ENCODE results near the gene POU5F1.

The POU5F1 gene

DNA sequence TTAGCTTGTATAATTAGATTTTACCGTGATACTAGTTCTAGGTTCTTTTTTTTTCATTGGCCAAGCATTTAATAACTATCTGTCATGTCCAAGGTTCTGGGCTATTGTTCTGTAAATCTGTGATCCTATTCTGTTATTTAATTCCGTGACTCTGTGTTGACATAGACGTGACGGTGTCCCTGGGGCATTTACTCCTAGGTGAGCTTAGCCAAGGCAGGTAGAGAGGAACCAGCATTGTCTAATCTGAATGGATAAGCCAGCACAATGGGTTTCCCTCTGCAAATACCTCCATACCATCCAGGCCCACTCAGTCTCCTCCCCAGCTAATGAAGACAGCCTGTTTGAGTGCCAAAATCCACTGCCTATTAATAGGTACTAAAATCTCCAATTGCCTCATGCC lies 41.4 kb downstream of the POU5F1 start:
- CTCF ChIA-PET: interaction anchor here (0.9 to 3.0 kb wide), 14 partner anchors 10 to 249 kb away, joined by 3 to 10 read pairs (median 4); no protein-coding TSS in a partner anchor
- Mint-ChIP-seq H3K9me3 (no peaks in the 10 kb centered on the region), H3K4me3 (no peak overlapping the region), H3K27ac (no peak overlapping the region), H3K27me3 (peaks cover 39% of the 10 kb centered on the region), H3K4me1 (no peaks in the 10 kb centered on the region), H3K36me3 (no peaks in the 10 kb centered on the region)
- DNase-seq: no peak

DNA sequence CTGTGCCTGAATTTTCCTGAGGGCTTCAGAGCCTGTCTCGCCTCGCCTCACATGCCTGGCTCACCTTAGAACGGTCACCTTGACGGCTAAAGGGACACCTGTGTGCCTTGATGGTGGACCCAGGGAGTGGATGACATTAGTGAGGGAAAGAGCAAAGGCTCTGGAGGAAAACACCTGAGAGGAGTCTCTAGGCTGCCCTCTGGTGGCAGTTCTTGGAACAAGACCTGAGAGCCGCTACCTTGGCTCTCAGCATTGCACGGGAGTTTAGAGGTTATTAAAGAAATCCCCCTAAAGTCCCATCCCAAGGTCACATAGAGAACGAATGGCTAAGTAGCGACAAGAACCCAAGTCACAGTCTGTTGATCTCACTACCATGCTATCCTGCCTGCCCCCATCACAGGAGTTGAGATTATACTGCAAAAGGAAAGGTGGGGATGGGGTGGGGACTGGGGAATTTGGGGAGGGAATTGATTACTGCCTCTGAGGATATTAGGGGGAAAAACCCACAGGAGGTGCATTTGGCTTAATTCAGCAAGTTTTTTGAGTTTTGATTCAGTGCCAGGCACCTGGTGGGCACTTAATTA lies 42.3 kb downstream of the POU5F1 start:
- DNase-seq: peak; percentile 85
- no peak overlapping the region for H3K4me3 Mint-ChIP-seq
- no peaks in the 10 kb centered on the region for H3K4me1 Mint-ChIP-seq
- H3K27me3 Mint-ChIP-seq: peaks cover 46% of the 10 kb centered on the region
- no peaks in the 10 kb centered on the region for H3K9me3 Mint-ChIP-seq
- H3K27ac Mint-ChIP-seq: no peak overlapping the region
- CTCF ChIA-PET: interaction anchor here (0.6 to 3.0 kb wide), 16 partner anchors 9 to 265 kb away, joined by 3 to 10 read pairs (median 4); no protein-coding TSS in a partner anchor
- H3K36me3 Mint-ChIP-seq: no peaks in the 10 kb centered on the region

- H3K27me3 Mint-ChIP-seq: peaks cover 57% of the 10 kb centered on the region
- no peak overlapping the region for H3K27ac Mint-ChIP-seq
- no peak for DNase-seq
- no peaks in the 10 kb centered on the region for H3K4me1 Mint-ChIP-seq
- no peaks in the 10 kb centered on the region for H3K9me3 Mint-ChIP-seq
- CTCF ChIA-PET: interaction anchor here (0.9 to 2.1 kb wide), 9 partner anchors 9 to 240 kb away, joined by 3 to 7 read pairs (median 3); no protein-coding TSS in a partner anchor
- no peaks in the 10 kb centered on the region for H3K36me3 Mint-ChIP-seq
- no peak overlapping the region for H3K4me3 Mint-ChIP-seq
Observed at GRCh38 chr6:31126396-31127175, 43.9 kb downstream of the POU5F1 start.

DNA sequence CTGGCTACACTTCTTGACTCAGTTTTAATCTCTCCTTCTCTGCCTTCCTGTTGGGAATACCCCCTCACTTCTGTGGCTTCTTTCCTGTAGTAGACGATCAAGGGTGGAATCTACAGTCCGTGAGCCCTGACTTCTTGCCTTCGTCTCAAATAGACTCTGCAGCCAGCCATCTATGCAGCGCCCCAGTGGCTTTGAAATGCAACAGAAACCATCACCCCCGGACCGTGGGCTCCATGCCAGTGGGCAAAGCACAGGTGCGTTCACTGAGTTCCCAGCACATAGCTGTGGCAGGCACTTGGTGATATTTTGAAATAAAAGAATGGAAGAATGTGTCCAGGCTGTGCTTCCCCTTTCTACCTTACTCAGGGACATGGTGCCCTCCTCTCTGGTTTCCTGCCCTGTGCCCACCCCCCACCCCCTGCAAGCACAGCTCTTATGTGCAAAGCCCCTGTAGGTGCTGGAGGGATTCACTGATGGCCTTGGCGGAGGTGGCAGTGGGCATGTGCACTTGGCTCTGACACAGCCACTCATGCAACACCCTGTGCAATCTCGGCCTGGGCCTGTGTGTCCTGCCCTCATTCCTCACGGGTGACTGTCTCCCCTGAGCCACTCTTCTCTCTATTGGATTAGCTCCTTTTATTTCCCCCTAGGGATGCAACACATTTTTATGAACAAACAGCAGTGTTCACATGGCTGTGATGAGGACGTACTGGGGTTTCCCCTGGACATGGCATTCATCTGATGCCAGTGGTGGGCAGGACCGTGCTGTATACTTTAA lies 44.7 kb downstream of the POU5F1 start:
- H3K27ac Mint-ChIP-seq: no peak overlapping the region
- H3K27me3 Mint-ChIP-seq: peaks cover 57% of the 10 kb centered on the region
- CTCF ChIA-PET: interaction anchor here (0.9 to 1.8 kb wide), 4 partner anchors 9 to 241 kb away, joined by 3 to 4 read pairs (median 4); no protein-coding TSS in a partner anchor
- no peak overlapping the region for H3K4me3 Mint-ChIP-seq
- DNase-seq: no peak
- no peaks in the 10 kb centered on the region for H3K36me3 Mint-ChIP-seq
- no peaks in the 10 kb centered on the region for H3K4me1 Mint-ChIP-seq
- no peaks in the 10 kb centered on the region for H3K9me3 Mint-ChIP-seq

DNA sequence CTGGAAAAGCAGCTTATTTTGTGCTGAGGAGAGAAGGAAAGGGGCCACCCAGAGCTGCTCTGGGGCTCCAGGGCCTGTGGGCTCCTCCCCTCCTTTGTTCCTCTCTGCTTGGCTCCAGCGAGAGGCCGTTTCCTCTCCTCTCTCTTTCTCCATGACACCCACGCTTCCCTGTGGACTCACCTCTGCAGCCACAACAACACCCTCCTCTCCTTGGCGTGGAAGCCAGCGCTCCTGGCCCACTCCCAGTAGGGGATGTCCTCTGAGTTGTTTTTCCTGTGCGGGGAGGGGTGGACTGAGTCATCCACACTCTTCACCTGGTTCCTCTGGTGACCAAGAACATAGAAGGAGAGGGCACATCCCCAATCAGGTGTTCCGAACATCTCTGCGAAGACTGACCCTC lies 45.3 kb downstream of the POU5F1 start:
- no peak overlapping the region for H3K4me3 Mint-ChIP-seq
- no peaks in the 10 kb centered on the region for H3K36me3 Mint-ChIP-seq
- DNase-seq: no peak

DNA sequence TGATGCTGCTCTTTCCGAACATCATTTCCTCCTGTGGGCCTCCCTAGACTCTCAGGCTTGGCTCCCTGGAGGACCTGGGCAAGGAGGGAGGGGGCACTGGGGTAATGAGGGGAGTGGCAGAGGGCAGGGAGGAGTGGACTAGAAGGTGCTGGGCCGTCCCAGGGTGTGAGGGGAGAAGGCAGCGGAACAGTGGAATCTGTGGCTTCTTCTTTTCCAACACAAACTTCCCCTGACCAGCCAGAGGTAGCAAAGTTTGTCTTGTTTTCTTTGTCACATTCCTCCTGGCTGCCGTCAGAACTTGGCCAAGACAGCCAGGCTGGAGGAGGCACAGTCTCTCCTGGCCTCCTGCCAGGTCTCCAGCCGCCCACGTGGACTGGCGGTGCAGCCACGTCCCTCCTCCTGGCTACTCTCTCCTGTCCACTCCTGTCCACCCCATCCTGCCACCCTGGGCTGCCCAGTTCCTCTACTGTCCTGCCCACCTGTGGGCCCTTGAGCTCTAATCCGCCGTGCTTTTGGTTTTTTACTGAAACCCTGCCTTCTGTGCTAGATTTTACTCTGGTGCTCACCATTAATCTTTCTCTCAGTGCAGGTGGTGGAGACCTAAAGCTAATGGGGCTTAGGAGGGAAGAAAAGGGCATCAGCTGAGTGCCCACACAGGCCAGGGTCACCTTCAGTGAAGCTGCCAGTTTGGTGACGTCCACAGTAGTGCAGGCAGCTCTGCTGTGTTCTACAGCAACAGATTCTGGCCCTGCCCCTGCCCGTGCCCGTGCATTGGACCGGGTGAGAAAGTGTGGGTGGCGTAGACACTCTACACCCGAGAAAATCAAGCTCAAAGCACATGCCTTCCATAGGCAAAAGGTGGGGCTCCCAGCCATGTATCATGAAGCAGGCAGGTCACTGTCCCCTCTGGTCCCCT lies 47.4 kb downstream of the POU5F1 start:
- Mint-ChIP-seq H3K27me3 (peaks cover 46% of the 10 kb centered on the region), H3K36me3 (no peaks in the 10 kb centered on the region), H3K4me1 (no peaks in the 10 kb centered on the region), H3K4me3 (no peak overlapping the region), H3K9me3 (no peaks in the 10 kb centered on the region), H3K27ac (no peak overlapping the region)
- no peak for DNase-seq
- CTCF ChIA-PET: interaction anchor here (1.2 to 1.3 kb wide), 2 partner anchors 12 to 60 kb away, joined by 3 read pairs; no protein-coding TSS in a partner anchor

More for the DNA sequence above, 45.3 kb downstream of the POU5F1 start:
- Mint-ChIP-seq H3K27me3 (peaks cover 54% of the 10 kb centered on the region), H3K4me1 (no peaks in the 10 kb centered on the region), H3K27ac (no peak overlapping the region), H3K9me3 (no peaks in the 10 kb centered on the region)
- CTCF ChIA-PET: no interaction called here

GRCh38 chr6:31121131-31121790 lies 49.2 kb downstream of the POU5F1 start:
- no peak for DNase-seq
- peaks cover 54% of the 10 kb centered on the region for H3K27me3 Mint-ChIP-seq
- H3K4me3 Mint-ChIP-seq: no peak overlapping the region
- no peak overlapping the region for H3K27ac Mint-ChIP-seq
- H3K9me3 Mint-ChIP-seq: no peaks in the 10 kb centered on the region
- no peaks in the 10 kb centered on the region for H3K36me3 Mint-ChIP-seq
- CTCF ChIA-PET: no interaction called here
- H3K4me1 Mint-ChIP-seq: no peaks in the 10 kb centered on the region

- H3K4me3 Mint-ChIP-seq: no peak within 1 kb of the TSS
- CTCF ChIA-PET: no interaction called here
- no peak for DNase-seq
- no peaks in the 10 kb centered on the region for H3K36me3 Mint-ChIP-seq
- peaks cover 60% of the 10 kb centered on the region for H3K27me3 Mint-ChIP-seq
- no peak within 1 kb of the TSS for H3K27ac Mint-ChIP-seq
- no peaks in the 10 kb centered on the region for H3K4me1 Mint-ChIP-seq
- H3K9me3 Mint-ChIP-seq: no peaks in the 10 kb centered on the region
Observed at GRCh38 chr6:31120151-31120915, 50.1 kb downstream of the POU5F1 start, which contains the start of gene CDSN. Gene CDSN, minus strand, starts transcription at chr6:31120446. Its CDS starts 27 bp downstream, at chr6:31120419.

DNA sequence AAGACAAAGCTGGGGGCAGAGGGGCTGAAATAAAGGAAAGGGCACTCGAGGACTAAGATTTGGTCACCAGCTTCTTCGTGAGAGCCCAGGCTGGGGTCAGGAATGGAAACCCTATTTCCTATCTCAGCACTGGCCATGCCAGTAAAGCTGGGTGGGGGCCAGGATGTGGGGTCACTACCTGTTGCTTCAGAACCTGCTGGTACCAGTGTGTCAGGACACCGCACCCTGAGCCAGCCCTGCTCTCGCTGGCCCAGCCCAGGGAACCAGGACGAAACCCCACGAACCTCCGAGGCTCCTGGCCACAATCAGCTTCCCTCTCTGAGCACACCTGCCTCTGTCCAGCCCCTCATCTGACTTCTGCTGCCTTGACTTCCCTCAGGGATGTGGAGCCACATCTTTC lies 52.3 kb downstream of the POU5F1 start:
- H3K4me3 Mint-ChIP-seq: no peak overlapping the region
- no peak overlapping the region for H3K27ac Mint-ChIP-seq
- CTCF ChIA-PET: interaction anchor here (0.5 to 1.4 kb wide), 2 partner anchors 9 to 39 kb away, joined by 3 read pairs; no protein-coding TSS in a partner anchor
- H3K4me1 Mint-ChIP-seq: no peaks in the 10 kb centered on the region
- no peaks in the 10 kb centered on the region for H3K36me3 Mint-ChIP-seq
- no peak for DNase-seq
- H3K27me3 Mint-ChIP-seq: peaks cover 59% of the 10 kb centered on the region
- no peaks in the 10 kb centered on the region for H3K9me3 Mint-ChIP-seq

- Mint-ChIP-seq H3K36me3 (no peaks in the 10 kb centered on the region), H3K27ac (no peak overlapping the region), H3K4me1 (no peaks in the 10 kb centered on the region), H3K4me3 (no peak overlapping the region), H3K27me3 (peaks cover 63% of the 10 kb centered on the region), H3K9me3 (no peaks in the 10 kb centered on the region)
- CTCF ChIA-PET: interaction anchor here (1.0 to 1.2 kb wide), 2 partner anchors 10 to 13 kb away, joined by 4 read pairs; no protein-coding TSS in a partner anchor
- no peak for DNase-seq
Observed at GRCh38 chr6:31116661-31117385, 53.7 kb downstream of the POU5F1 start.

DNA sequence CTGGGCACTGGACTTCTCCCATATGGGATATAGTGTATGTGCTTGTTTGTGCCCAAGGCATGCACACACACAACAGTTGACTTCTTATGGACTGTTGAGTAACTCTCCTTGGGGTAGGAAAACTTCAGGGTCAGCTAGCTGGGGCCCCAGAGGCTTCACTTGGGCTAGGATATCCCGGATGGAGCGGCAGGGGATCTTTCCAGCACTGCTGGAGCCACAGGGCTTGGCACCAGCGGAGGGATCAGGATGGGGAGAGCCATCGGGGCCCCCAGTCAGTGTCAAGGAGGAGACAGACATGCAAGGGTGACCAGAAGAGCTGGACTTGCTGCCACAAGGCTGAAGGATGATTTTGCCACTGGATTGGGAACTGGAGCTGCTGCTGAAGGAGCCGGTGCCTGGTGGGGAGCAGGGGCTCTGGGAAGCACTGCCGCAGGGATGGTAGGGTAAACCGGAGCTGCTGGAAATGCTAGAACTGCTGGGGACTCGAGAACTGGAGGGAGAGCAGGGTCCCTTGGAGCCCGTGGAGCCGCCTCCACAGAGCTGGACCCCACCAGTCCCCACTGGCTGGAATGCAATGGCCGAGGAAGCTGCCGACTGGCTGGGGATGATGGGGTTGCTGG lies 54.4 kb downstream of the POU5F1 start:
- CTCF ChIA-PET: interaction anchor here (1.0 to 1.2 kb wide), 2 partner anchors 11 to 14 kb away, joined by 3 to 4 read pairs; no protein-coding TSS in a partner anchor
- DNase-seq: no peak
- H3K4me1 Mint-ChIP-seq: no peaks in the 10 kb centered on the region
- no peak overlapping the region for H3K27ac Mint-ChIP-seq
- H3K4me3 Mint-ChIP-seq: no peak overlapping the region
- H3K9me3 Mint-ChIP-seq: no peaks in the 10 kb centered on the region
- no peaks in the 10 kb centered on the region for H3K36me3 Mint-ChIP-seq
- H3K27me3 Mint-ChIP-seq: peaks cover 63% of the 10 kb centered on the region

All from activated naive CD4-positive, alpha-beta T cell treated with anti-CD3 and anti-CD28 coated beads, Interleukin-2, amount 10 ng/mL, durations not matched to agents 7 days and 5 days (primary cell).